Measurements from ENCODE around the gene ESD. TPM values are rescaled to one million over a fixed set of nuclear protein-coding genes. Genes with fewer than 3 reads are reported as not detected.

ESD gene
- total RNA-seq, 1 donor = 176 TPM

- peak overlapping the region; percentile 87 for H3K4me3 ChIP-seq (ENCODE audit: low read depth, low read length)
- TF ChIP-seq, protein P1, sequence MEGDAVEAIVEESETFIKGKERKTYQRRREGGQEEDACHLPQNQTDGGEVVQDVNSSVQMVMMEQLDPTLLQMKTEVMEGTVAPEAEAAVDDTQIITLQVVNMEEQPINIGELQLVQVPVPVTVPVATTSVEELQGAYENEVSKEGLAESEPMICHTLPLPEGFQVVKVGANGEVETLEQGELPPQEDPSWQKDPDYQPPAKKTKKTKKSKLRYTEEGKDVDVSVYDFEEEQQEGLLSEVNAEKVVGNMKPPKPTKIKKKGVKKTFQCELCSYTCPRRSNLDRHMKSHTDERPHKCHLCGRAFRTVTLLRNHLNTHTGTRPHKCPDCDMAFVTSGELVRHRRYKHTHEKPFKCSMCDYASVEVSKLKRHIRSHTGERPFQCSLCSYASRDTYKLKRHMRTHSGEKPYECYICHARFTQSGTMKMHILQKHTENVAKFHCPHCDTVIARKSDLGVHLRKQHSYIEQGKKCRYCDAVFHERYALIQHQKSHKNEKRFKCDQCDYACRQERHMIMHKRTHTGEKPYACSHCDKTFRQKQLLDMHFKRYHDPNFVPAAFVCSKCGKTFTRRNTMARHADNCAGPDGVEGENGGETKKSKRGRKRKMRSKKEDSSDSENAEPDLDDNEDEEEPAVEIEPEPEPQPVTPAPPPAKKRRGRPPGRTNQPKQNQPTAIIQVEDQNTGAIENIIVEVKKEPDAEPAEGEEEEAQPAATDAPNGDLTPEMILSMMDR (IDR thresholded peaks at IDR 0.05; ENCODE audit: insufficient read depth, low read length) = no peak
- DNase-seq (ENCODE audit: low read depth) = no peak
Observed at GRCh38 chr13:46797501-46798237, 708 bp upstream of the ESD start.

DNA sequence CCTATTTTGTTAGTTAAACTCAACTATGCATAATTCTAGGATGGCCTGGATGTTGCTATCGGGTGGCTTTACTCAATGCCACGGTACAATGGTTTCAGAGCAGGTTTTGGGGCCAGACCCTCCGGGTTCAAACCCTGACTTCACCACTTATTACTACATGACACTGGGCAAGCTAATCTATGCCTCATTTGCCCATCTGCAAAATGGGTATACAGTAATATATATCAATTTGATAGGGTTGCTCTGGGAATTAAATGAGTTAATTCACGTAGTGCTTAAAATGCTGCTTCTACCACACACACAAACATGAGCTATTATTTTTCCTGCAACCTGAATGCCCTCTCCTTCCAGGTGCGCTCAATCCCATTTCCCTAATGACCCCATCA lies 839 bp downstream of the ESD start:
- TF ChIP-seq, protein P1 (IDR thresholded peaks at IDR 0.05; ENCODE audit: insufficient read depth, low read length) = no peak
- DNase-seq (ENCODE audit: low read depth) = no peak

GRCh38 chr13:46795321-46795720 lies 1.6 kb downstream of the ESD start:
- no peak for DNase-seq (ENCODE audit: low read depth)
- H3K4me3 ChIP-seq (ENCODE audit: low read depth, low read length) = no peak overlapping the region
- TF ChIP-seq, protein P1 (IDR thresholded peaks at IDR 0.05; ENCODE audit: insufficient read depth, low read length) = no peak

More for the DNA sequence above, 839 bp downstream of the ESD start:
- H3K4me3 ChIP-seq (ENCODE audit: low read depth, low read length) = peak overlapping the region; percentile 87

DNA sequence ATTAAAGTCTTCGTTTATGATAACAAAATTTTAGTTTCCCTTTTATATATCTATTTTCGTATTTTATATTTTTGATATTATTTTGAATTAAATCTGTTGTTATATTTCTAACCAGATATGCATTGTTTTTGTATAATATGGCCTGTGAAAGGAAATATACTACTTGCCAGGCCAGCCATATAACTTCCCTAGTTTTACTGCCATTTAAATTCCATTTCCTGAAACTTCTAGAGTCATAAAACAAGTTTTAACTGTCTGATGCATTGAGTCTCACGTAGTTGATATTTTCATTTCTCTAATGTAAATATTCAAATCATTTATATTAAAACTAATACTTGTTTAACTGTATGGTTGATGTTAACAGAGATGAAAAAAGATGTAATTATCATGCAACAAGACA lies 13.5 kb downstream of the ESD start:
- TF ChIP-seq, protein P1 (IDR thresholded peaks at IDR 0.05; ENCODE audit: insufficient read depth, low read length) = no peak
- no peak for DNase-seq (ENCODE audit: low read depth)
- no peak overlapping the region for H3K4me3 ChIP-seq (ENCODE audit: low read depth, low read length)

DNA sequence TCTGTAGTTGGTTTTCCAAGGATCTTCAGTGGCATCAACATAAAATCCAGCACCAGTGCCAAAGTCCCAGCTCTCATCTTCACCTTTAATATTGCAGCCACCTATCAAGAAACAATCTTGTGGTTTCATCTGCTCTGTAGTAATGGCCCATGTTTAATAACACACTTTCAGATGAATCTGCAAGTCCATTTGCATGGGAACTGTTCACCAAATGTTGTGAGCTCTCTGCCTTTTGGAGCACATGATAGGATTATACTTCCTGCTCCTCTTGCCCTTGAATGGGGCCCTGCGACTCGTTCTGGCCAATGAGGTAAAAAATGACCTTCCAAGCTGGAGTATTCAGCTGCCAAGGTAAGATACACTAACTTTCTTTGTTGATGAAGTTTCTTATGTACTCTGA lies 14.3 kb downstream of the ESD start:
- no peak overlapping the region for H3K4me3 ChIP-seq (ENCODE audit: low read depth, low read length)
- TF ChIP-seq, protein P1 (IDR thresholded peaks at IDR 0.05; ENCODE audit: insufficient read depth, low read length) = no peak
- no peak for DNase-seq (ENCODE audit: low read depth)

- H3K4me3 ChIP-seq (ENCODE audit: low read depth, low read length) = no peak overlapping the region
- TF ChIP-seq, protein P1 (IDR thresholded peaks at IDR 0.05; ENCODE audit: insufficient read depth, low read length) = no peak
- no peak for DNase-seq (ENCODE audit: low read depth)
Observed at GRCh38 chr13:46782066-46782465, 14.9 kb downstream of the ESD start.

DNA sequence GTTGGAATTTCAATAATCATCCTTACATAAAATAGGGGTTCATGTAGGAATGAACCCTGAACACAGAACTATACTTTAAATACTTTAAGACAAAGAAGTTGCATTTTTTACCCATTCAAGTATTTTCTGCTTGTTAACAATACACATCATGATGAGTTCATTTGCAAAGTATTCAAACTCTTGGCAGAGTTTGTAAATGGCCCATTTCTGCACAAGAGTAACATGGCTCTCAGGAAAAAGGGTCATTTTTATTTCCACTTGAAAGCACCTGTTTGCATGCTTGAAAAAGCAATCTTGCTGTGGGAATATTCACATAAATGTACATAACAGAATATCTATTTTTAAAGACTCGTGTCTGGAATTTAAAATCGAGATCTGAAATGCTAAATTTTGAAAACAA lies 18.1 kb downstream of the ESD start:
- DNase-seq (ENCODE audit: low read depth) = peak; percentile 66
- TF ChIP-seq, protein P1 (IDR thresholded peaks at IDR 0.05; ENCODE audit: insufficient read depth, low read length) = no peak
- no peak overlapping the region for H3K4me3 ChIP-seq (ENCODE audit: low read depth, low read length)

Measured in fibroblast of the aortic adventitia (primary cell).